ENCODE data around the gene FANCF.
A peak's percentile ranks its signal among the peaks of the same experiment; 100 is the strongest.
"Not testable (repeated sequence)": the region's sequence is repeated elsewhere in the genome, so short reads cannot be mapped to it uniquely, and the experiment has no call there.

The FANCF gene, protein sequence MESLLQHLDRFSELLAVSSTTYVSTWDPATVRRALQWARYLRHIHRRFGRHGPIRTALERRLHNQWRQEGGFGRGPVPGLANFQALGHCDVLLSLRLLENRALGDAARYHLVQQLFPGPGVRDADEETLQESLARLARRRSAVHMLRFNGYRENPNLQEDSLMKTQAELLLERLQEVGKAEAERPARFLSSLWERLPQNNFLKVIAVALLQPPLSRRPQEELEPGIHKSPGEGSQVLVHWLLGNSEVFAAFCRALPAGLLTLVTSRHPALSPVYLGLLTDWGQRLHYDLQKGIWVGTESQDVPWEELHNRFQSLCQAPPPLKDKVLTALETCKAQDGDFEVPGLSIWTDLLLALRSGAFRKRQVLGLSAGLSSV

GRCh38 chr11:22625448-22626287 is at the start of gene FANCF:
TSS of gene FANCF (minus strand) at chr11:22625823. CDS start at chr11:22625810, 13 bp downstream.
- peak; percentile 96 for DNase-seq

DNA sequence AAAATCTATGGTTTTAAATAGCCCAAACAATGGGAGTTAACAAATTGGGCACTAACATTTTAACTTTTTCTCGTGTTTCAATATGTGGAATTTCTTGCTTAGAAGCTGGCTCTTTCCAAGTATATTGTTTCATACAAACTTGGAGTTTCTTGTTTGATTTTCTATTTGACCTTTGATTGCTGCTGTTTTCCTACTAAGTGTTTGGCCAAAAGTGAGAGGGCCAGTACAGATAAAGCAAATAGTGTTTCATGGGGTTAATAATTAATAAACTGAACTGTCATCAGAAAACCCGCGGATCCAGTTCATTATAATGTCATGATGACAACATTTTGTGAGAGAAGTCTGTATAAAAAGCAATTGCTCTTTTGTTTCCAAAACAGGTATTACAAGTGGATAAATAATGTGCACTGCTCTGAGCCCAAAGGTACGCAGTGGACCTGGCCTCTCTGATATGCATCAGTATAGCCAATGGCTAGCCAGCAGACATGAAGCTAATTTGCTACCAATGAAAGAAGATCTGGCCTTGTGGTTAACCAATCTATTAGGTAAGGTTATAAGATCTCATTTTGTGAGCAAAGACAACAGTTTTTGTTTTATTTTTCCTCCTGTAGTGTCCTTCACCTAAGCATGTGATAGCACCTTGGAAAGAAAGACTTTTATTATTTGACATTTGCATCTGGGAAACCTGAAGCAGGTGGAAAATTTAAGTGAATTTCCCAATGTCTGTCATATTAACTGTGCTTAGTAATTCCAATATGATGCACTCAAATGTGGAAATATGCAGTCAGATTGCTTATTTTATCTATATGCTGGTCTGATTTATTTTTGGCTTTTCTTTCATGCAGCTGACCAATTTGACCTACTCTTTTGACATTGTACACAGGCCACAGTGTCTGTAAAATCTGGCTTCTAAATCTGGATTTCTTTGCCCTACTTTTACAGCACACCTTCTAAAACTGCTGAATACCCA is 49.1 kb upstream of the FANCF start:
- DNase-seq = no peak

- no peak for DNase-seq
These were observed 46.1 kb upstream of the FANCF start for GRCh38 chr11:22671751-22672150.

- no peak for DNase-seq
These were observed 45.2 kb upstream of the FANCF start for GRCh38 chr11:22670830-22671229.

- DNase-seq = no peak
These were observed 43.7 kb upstream of the FANCF start for GRCh38 chr11:22669368-22669767.

DNA sequence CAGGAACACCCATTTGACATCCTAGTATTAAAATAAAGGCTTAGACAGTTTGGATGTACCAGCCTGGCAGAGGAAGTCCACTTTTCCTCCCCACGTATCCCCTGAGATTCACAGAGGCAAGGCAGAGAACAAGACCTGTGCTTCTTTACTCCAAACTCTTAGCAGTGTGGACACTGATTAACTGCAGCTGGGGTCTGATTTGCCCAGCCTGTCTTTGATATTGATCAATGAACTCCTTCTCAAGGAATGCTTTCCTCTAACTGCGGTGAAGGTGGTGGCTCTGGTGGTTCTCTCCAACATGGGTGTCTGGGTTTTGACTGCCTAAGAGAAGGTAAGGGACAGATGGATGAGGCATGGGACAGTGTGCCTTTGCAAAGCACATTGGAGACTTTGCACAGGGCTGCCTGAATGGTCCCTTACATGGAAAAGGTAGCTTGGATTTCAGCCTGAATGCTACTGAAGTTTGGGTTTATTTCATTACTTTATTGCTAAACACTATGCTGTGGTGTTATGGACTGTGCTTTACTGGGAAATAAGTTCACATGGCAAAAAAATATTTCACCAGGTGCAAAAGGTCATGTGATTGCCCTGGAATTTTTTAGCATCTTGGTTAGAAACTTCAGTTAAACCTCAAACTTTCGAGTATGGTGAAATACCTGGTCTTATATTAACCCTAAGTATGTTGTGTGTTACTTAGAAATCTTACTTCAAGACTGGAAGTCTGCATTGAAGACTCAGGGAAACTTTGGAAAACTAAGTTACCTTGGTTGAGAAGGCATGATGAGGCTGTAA is 42.6 kb upstream of the FANCF start:
- DNase-seq = no peak

DNA sequence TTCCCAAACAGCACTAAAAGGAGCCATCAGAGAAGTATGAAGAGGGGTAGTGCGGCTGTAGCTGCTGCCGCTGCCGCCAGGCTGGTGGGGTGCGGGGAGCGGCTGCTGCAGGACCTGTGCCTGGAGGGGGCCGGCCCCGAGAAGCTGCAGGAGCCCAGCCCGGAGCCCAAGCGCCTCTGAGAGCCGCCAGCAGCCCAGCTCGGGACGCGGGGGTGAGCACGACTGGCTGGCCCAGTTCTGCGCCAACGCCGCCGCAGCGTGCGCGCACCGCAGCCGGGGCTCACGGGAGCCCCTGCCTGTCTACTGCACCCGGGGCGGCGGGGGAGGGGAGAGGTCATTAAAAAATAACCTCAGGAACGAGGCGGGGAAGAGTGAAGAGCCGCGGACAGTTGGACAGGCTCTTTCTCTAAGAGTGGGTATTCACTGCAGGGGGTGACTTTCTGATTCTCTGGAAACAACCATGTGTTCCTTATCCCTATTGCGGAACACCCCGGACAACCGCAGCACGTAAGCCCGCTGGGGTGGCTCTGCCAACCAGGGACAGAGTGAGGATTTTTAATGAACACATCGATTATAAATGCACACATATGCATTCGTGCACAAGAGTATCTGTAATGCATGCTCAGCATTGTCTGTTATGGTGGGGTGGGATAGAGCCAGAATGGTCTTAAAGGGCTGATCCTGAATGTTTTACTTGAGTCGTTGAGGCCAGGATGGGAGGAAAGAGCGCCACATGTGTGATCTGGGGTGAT is 41.2 kb upstream of the FANCF start:
- DNase-seq = peak; percentile 82

GRCh38 chr11:22666325-22666687 is 40.7 kb upstream of the FANCF start, which contains the start of gene GAS2:
TSS of gene GAS2 (plus strand) at chr11:22666611. CDS start at chr11:22674870, 8,259 bp downstream.
- DNase-seq = no peak

- no peak for DNase-seq
These were observed 34.2 kb upstream of the FANCF start for GRCh38 chr11:22659783-22660182.

- no peak for DNase-seq
These were observed 31.6 kb upstream of the FANCF start for GRCh38 chr11:22657101-22657694.

DNA sequence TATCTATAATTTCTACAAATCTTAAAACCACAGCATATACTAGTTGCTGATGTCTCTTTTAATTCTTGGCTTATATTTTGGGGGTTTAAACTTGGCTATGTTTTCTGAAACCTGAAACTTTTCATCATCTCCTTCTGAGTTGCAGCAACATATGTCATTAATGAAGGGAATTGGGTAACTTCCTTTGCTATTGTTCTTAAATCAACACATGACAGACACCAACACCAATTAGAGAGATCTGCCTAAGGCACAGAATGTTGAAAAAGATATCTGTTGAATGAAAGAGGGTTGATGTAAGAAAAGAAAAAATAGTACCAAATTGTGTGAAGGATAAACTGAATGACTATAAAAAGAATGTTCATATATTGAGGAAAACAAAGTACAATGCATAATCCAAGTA is 30.5 kb upstream of the FANCF start:
- no peak for DNase-seq

DNA sequence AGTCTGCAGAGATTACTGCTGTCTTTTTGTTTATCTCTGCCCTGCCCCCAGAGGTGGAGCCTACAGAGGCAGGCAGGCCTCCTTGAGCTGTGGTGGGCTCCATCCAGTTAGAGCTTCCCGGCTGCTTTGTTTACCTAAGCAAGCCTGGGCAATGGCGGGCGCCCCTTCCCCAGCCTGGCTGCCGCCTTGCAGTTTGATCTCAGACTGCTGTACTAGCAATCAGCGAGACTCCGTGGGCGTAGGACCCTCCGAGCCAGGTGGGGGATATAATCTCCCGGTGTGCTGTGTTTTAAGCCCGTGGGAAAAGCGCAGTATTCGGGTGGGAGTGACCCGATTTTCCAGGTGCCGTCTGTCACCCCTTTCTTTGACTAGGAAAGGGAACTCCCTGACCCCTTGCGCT is 26.7 kb upstream of the FANCF start:
- not testable (repeated sequence) for DNase-seq

- DNase-seq = no peak
These were observed 15.9 kb upstream of the FANCF start for GRCh38 chr11:22641559-22641958.

- no peak for DNase-seq
These were observed 15.2 kb upstream of the FANCF start for GRCh38 chr11:22640862-22641261.

DNA sequence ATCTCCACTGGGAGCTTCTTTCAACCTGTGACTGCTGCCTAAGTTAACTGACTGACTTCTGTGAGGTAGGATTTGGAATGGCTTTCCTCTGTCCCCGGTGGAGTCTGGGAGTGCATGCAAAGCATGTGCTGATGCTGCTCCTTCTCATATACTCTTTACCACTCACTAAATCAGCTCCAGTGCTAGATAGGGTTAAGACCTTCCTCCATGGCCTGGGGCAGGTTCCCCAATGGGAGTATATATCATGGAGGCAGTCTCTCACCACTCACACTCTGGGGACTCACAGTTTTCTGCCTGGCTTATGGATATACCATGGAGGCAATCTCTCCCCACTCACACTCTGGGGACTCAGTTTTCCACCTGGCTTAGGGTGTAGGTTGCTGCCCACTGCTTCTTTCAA is 10.1 kb upstream of the FANCF start:
- no peak for DNase-seq

- peak; percentile 63 for DNase-seq
These were observed 9.4 kb upstream of the FANCF start for GRCh38 chr11:22634897-22635629.

GRCh38 chr11:22633354-22633902 is 7.8 kb upstream of the FANCF start:
- no peak for DNase-seq

- no peak for DNase-seq
These were observed 1.8 kb upstream of the FANCF start for GRCh38 chr11:22627421-22627820.

DNA sequence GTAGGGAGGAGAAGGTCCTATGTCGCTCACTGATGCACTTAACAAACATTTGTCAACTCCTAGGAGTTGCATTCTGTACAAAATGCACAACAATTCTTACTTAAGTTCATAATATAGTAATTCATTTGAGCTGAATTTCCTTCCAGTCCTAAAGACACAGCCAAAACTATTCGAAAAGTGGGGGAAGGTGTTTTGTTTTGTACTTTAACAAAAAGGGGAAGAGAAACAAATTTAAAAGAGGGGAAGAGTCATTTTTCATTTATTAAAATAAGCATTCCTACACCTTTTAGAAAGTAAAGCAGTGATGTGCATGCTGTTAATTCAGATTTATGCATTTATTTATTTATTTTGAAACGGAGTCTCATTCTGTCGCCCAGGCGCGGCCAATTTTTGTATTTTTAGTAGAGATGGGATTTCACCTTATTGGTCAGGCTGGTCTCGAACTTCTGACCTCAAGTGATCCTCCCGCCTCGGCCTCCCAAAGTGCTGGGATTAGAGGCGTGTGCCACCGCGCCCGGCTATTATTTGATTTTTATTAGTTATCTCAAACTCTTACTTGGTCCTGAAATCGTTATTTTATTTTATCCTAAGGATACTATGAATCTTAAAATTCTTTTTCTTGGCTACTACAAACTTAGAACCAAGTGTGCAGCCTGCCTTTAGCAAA is 1.1 kb upstream of the FANCF start:
- DNase-seq = no peak
